Astrocyte (in vitro differentiated cells and primary cell): ENCODE data around the gene MAPK8IP3. TPM values are rescaled to one million over a fixed set of nuclear protein-coding genes. Genes with fewer than 3 reads are reported as not detected.

Experiments used
- DNase-seq: peaks from one replicate; pipeline ENCODE4 v3.0.0-alpha.2; 2010; ENCODE audit warnings: low read depth
- FAIRE-seq: peaks from 2 replicates; lab custom pipeline; 2011; peaks lifted over from hg19 to GRCh38; lab: Jason Lieb, UNC
- H2AFZ ChIP-seq: 2 replicates; pipeline ENCODE4 v1.6.0; 2012; ENCODE audit warnings: low read depth, low read length, inconsistent platforms
- H3K27ac ChIP-seq: 2 replicates; pipeline ENCODE4 v1.5.1; 2011; ENCODE audit warnings: low read depth, low read length, inconsistent platforms
- H3K27me3 ChIP-seq: 2 replicates; pipeline ENCODE4 v1.6.0; 2011; ENCODE audit warnings: low read length, inconsistent platforms; ENCODE audit not compliant: insufficient read depth
- H3K36me3 ChIP-seq: 2 replicates; pipeline ENCODE4 v1.5.1; 2011; ENCODE audit warnings: low read length, inconsistent platforms; ENCODE audit not compliant: insufficient read depth
- H3K4me1 ChIP-seq: 2 replicates; pipeline ENCODE4 v1.5.1; 2011; ENCODE audit warnings: low read length, inconsistent platforms; ENCODE audit not compliant: insufficient read depth
- H3K4me2 ChIP-seq: 2 replicates; pipeline ENCODE4 v1.6.0; 2012; ENCODE audit warnings: low read length, inconsistent platforms
- H3K4me3 ChIP-seq: 2 replicates; pipeline ENCODE4 v1.5.1; 2011; ENCODE audit warnings: low read depth, mild to moderate bottlenecking, low read length, inconsistent platforms; ENCODE audit not compliant: insufficient read depth
- H3K79me2 ChIP-seq: 2 replicates; pipeline ENCODE4 v1.6.0; 2012; ENCODE audit warnings: mild to moderate bottlenecking, low read length, inconsistent platforms; ENCODE audit not compliant: insufficient read depth
- H3K9ac ChIP-seq: 2 replicates; pipeline ENCODE4 v1.6.0; 2012; ENCODE audit warnings: mild to moderate bottlenecking, low read length, inconsistent platforms
- H3K9me3 ChIP-seq: 2 replicates; pipeline ENCODE4 v1.5.1; 2012; ENCODE audit warnings: low read depth, mild to moderate bottlenecking, low read length, inconsistent platforms; ENCODE audit not compliant: insufficient read depth
- H4K20me1 ChIP-seq: 2 replicates; pipeline ENCODE4 v1.6.0; 2012; ENCODE audit warnings: low read length, inconsistent platforms; ENCODE audit not compliant: insufficient read depth
- H3K27ac Mint-ChIP-seq: one replicate; pipeline ENCODE4 v1.8.0; 2021; ENCODE audit warnings: mild to moderate bottlenecking, mixed read lengths; ENCODE audit not compliant: unreplicated experiment
- H3K27me3 Mint-ChIP-seq: one replicate; pipeline ENCODE4 v1.8.0; 2021; ENCODE audit warnings: low read depth, mixed read lengths; ENCODE audit not compliant: unreplicated experiment
- H3K36me3 Mint-ChIP-seq: one replicate; pipeline ENCODE4 v1.8.0; 2021; ENCODE audit warnings: low read depth, mixed read lengths; ENCODE audit not compliant: unreplicated experiment
- H3K4me1 Mint-ChIP-seq: one replicate; pipeline ENCODE4 v1.8.0; 2021; ENCODE audit warnings: low read depth, mixed read lengths; ENCODE audit not compliant: unreplicated experiment
- H3K4me3 Mint-ChIP-seq: one replicate; pipeline ENCODE4 v1.8.0; 2021; ENCODE audit warnings: mild to moderate bottlenecking, moderate library complexity, mixed read lengths; ENCODE audit not compliant: unreplicated experiment
- H3K9me3 Mint-ChIP-seq: one replicate; pipeline ENCODE4 v1.8.0; 2021; ENCODE audit warnings: mild to moderate bottlenecking, mixed read lengths; ENCODE audit not compliant: unreplicated experiment
- CTCF ChIP-seq: IDR thresholded peaks from 2 replicates; pipeline ENCODE4 v1.5.1; 2011; ENCODE audit warnings: low read depth, mild to moderate bottlenecking, inconsistent platforms, low read length, moderate library complexity; ENCODE audit not compliant: insufficient read depth
- EZH2 ChIP-seq: IDR thresholded peaks from 2 replicates; pipeline ENCODE4 v1.6.1; 2012; ENCODE audit warnings: mild to moderate bottlenecking, low read length, inconsistent platforms; ENCODE audit not compliant: insufficient read depth
- total RNA-seq: library from RNA; stranded (reverse); gene quantifications from 2 replicates; pipeline ENCODE4 v1.2.1, GENCODE V29; 2021

The MAPK8IP3 gene
- total RNA-seq, 1 donor from 2014 or later: 92.4 TPM

DNA sequence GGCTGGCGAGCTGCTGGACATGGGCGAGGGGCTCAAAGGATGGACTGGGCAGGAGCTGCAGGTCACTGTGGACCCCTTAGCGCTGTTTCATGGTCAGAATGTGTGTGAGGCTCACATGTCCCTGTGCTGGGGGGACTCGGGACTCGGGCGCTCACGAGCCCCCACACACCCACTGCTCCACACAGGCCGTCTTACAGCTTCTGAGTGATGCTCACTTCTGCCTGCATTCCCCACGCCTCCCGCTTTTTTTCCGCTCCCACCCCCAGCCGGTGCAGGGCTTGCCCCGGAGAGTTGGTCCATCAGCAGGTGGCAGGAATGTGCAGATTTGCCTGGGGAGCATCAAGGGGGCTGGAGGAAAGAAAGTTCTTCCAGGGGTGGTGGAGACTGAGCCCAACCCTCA lies 48.2 kb upstream of the MAPK8IP3 start:
- peaks cover 19% of the 10 kb centered on the region for H3K36me3 ChIP-seq
- TF ChIP-seq EZH2 (no peak), CTCF (no peak)

GRCh38 chr16:1659031-1659430 lies 47.0 kb upstream of the MAPK8IP3 start:
- H3K27ac Mint-ChIP-seq: peak overlapping the region; percentile 66
- H3K79me2 ChIP-seq: peaks cover 3% of the 10 kb centered on the region
- no peaks in the 10 kb centered on the region for H3K9me3 ChIP-seq
- no peak overlapping the region for H3K4me3 ChIP-seq
- no peak overlapping the region for H3K4me3 Mint-ChIP-seq
- H3K27me3 Mint-ChIP-seq: no peaks in the 10 kb centered on the region
- no peak overlapping the region for H2AFZ ChIP-seq
- TF ChIP-seq CTCF (no peak), EZH2 (no peak)
- peaks cover 29% of the 10 kb centered on the region for H4K20me1 ChIP-seq
- H3K27ac ChIP-seq: no peak overlapping the region
- no peak overlapping the region for H3K4me2 ChIP-seq
- no peaks in the 10 kb centered on the region for H3K4me1 ChIP-seq
- peaks cover 26% of the 10 kb centered on the region for H3K36me3 ChIP-seq
- H3K36me3 Mint-ChIP-seq: peaks cover 29% of the 10 kb centered on the region
- H3K9ac ChIP-seq: no peak overlapping the region
- no peaks in the 10 kb centered on the region for H3K27me3 ChIP-seq
- no peak for FAIRE-seq
- DNase-seq: no peak
- H3K4me1 Mint-ChIP-seq: peaks cover 5% of the 10 kb centered on the region
- H3K9me3 Mint-ChIP-seq: no peaks in the 10 kb centered on the region

More for the DNA sequence above, 48.2 kb upstream of the MAPK8IP3 start:
- H3K9me3 Mint-ChIP-seq: no peaks in the 10 kb centered on the region
- H3K4me1 Mint-ChIP-seq: peaks cover 5% of the 10 kb centered on the region
- Histone ChIP-seq H3K9ac (no peak overlapping the region), H3K4me2 (no peak overlapping the region), H3K27me3 (no peaks in the 10 kb centered on the region), H3K79me2 (peaks cover 3% of the 10 kb centered on the region), H3K4me3 (no peak overlapping the region), H4K20me1 (peaks cover 27% of the 10 kb centered on the region), H3K4me1 (no peaks in the 10 kb centered on the region), H3K27ac (no peak overlapping the region), H2AFZ (no peak overlapping the region), H3K9me3 (no peaks in the 10 kb centered on the region)
- DNase-seq: no peak
- no peak overlapping the region for H3K27ac Mint-ChIP-seq
- H3K4me3 Mint-ChIP-seq: no peak overlapping the region
- no peak for FAIRE-seq
- H3K27me3 Mint-ChIP-seq: no peaks in the 10 kb centered on the region
- H3K36me3 Mint-ChIP-seq: peaks cover 20% of the 10 kb centered on the region

GRCh38 chr16:1661826-1662225 lies 44.2 kb upstream of the MAPK8IP3 start:
- Mint-ChIP-seq H3K27me3 (no peaks in the 10 kb centered on the region), H3K4me3 (no peak overlapping the region), H3K36me3 (peaks cover 32% of the 10 kb centered on the region), H3K27ac (no peak overlapping the region), H3K9me3 (no peaks in the 10 kb centered on the region), H3K4me1 (peaks cover 5% of the 10 kb centered on the region)
- no peak for TF ChIP-seq EZH2
- no peak for TF ChIP-seq CTCF
- Histone ChIP-seq H3K9ac (no peak overlapping the region), H3K4me3 (no peak overlapping the region), H3K4me1 (no peaks in the 10 kb centered on the region), H3K4me2 (no peak overlapping the region), H3K79me2 (peaks cover 3% of the 10 kb centered on the region), H4K20me1 (peaks cover 32% of the 10 kb centered on the region), H3K9me3 (no peaks in the 10 kb centered on the region), H3K27me3 (no peaks in the 10 kb centered on the region), H2AFZ (no peak overlapping the region), H3K36me3 (peaks cover 42% of the 10 kb centered on the region), H3K27ac (no peak overlapping the region)
- DNase-seq (no peak), FAIRE-seq (no peak)
